Measurements from ENCODE around the gene MYCL.

DNA sequence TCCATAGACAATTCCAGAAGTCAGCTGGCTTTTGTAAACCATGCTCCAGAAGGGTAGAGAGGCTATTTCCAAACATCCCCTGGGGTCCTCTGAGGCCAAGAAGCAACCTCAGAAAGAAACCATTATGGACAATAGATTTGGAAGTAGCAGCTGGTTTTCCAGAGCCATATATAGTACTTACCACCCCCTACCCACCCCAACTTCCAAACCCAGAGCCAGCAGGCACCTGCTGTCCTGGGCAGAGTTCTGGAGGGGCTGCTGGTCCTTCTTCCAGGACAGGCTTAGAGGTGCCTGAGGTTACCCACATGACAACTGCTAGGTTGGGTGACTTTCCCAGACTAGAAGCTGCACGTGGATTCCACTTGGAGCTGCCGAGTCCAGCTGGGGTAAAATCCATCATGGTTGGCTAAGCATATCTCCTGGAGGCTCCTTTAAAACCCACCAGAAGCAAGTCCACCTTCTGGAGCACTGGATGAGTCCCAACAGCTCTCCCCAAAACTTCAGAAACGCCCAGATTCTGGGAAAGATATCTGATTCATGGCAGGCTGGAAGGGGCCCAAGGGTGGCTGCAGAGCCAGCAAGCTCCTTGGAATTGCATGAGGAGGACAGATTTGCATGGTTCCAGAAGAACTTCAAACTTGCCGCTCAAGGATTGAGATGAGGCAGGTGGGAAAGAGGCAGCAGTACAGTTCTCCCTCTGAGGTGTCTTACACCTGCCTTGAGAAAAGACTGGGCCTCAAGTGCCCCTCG is 5.8 kb downstream of the MYCL start:
- TF ChIP-seq, protein P1, sequence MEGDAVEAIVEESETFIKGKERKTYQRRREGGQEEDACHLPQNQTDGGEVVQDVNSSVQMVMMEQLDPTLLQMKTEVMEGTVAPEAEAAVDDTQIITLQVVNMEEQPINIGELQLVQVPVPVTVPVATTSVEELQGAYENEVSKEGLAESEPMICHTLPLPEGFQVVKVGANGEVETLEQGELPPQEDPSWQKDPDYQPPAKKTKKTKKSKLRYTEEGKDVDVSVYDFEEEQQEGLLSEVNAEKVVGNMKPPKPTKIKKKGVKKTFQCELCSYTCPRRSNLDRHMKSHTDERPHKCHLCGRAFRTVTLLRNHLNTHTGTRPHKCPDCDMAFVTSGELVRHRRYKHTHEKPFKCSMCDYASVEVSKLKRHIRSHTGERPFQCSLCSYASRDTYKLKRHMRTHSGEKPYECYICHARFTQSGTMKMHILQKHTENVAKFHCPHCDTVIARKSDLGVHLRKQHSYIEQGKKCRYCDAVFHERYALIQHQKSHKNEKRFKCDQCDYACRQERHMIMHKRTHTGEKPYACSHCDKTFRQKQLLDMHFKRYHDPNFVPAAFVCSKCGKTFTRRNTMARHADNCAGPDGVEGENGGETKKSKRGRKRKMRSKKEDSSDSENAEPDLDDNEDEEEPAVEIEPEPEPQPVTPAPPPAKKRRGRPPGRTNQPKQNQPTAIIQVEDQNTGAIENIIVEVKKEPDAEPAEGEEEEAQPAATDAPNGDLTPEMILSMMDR (IDR thresholded peaks at IDR 0.05; ENCODE audit: insufficient read depth, low read depth, low read length) = no peak
- TF ChIP-seq EZH2 (IDR thresholded peaks at IDR 0.05; ENCODE audit: insufficient read depth, low read length) = no peak
